22Rv1 (cell line): ENCODE data around the gene ISOC1.
A peak's percentile ranks its signal among the peaks of the same experiment; 100 is the strongest.

Experiments used
- ZFX ChIP-seq: fragments of 450-650 bp; IDR thresholded peaks from 2 replicates; pipeline ENCODE4 v1.6.1; 2017; ENCODE audit warnings: antibody characterized with exemption, borderline replicate concordance
- TF ChIP-seq, protein P1 (sequence below): fragments of 450-650 bp; IDR thresholded peaks from 2 replicates; pipeline ENCODE4 v1.5.1; 2017; ENCODE audit warnings: mild to moderate bottlenecking

DNA sequence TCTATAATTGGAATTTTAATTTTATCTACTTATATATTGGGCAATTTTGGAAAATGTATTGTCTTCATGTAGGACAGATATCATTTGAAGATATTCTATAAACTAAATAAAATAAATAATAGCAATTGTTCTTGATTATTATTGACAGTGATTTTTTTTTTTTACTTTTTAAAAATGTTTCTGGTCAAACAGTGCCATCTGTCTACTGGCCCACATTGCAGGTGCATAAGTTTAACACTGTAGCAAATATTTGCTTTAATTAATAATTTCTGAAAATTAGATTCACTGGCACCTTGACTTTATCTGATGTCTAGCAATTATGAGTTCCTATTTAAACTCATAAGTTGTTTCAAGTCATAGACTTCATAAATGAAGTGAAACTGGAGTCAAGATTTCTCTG lies 41.1 kb upstream of the ISOC1 start:
- TF ChIP-seq, protein P1, sequence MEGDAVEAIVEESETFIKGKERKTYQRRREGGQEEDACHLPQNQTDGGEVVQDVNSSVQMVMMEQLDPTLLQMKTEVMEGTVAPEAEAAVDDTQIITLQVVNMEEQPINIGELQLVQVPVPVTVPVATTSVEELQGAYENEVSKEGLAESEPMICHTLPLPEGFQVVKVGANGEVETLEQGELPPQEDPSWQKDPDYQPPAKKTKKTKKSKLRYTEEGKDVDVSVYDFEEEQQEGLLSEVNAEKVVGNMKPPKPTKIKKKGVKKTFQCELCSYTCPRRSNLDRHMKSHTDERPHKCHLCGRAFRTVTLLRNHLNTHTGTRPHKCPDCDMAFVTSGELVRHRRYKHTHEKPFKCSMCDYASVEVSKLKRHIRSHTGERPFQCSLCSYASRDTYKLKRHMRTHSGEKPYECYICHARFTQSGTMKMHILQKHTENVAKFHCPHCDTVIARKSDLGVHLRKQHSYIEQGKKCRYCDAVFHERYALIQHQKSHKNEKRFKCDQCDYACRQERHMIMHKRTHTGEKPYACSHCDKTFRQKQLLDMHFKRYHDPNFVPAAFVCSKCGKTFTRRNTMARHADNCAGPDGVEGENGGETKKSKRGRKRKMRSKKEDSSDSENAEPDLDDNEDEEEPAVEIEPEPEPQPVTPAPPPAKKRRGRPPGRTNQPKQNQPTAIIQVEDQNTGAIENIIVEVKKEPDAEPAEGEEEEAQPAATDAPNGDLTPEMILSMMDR = peak; percentile 17; the same call in 1 of the 2 replicates
- no peak for TF ChIP-seq ZFX
